KMS-11 (cell line): Measurements from ENCODE around the gene FAM228B.

Experiments
- H2AFZ ChIP-seq: fragments of 200-600 bp; sonication (generic); 2 replicates; pipeline ENCODE4 v1.6.1; 2016; ENCODE audit warnings: antibody characterized with exemption, mixed run types, low read depth
- H3K27ac ChIP-seq: fragments of 200-600 bp; sonication (generic); 2 replicates; pipeline ENCODE4 v1.6.1; 2016; ENCODE audit warnings: mild to moderate bottlenecking, mixed run types
- H3K27me3 ChIP-seq: fragments of 200-600 bp; sonication (generic); 2 replicates; pipeline ENCODE4 v1.6.1; 2017; ENCODE audit warnings: mild to moderate bottlenecking, low read depth, mixed run types, moderate library complexity; ENCODE audit not compliant: insufficient read depth
- H3K36me3 ChIP-seq: fragments of 200-600 bp; sonication (generic); 2 replicates; pipeline ENCODE4 v1.6.1; 2017; ENCODE audit warnings: mild to moderate bottlenecking, mixed run types; ENCODE audit not compliant: insufficient read depth
- H3K4me1 ChIP-seq: fragments of 200-600 bp; sonication (generic); 2 replicates; pipeline ENCODE4 v1.6.1; 2016; ENCODE audit warnings: mild to moderate bottlenecking, low read depth, mixed run types; ENCODE audit not compliant: poor library complexity, severe bottlenecking
- H3K4me2 ChIP-seq: fragments of 200-600 bp; sonication (generic); 2 replicates; pipeline ENCODE4 v1.7.0; 2016; ENCODE audit warnings: mild to moderate bottlenecking, mixed run types
- H3K4me3 ChIP-seq: fragments of 200-600 bp; sonication (generic); IDR thresholded peaks from 2 replicates; pipeline ENCODE4 v1.6.1; 2017; ENCODE audit warnings: low read depth, low read length, mixed read lengths; ENCODE audit not compliant: insufficient read depth
- H3K79me2 ChIP-seq: fragments of 200-600 bp; sonication (generic); 2 replicates; pipeline ENCODE4 v1.6.1; 2016; ENCODE audit warnings: low read depth, mixed run types; ENCODE audit not compliant: insufficient read depth
- H3K9ac ChIP-seq: fragments of 200-600 bp; sonication (generic); 2 replicates; pipeline ENCODE4 v1.6.1; 2016; ENCODE audit warnings: mild to moderate bottlenecking, mixed run types
- H4K20me1 ChIP-seq: fragments of 200-600 bp; sonication (generic); 2 replicates; pipeline ENCODE4 v1.6.1; 2016; ENCODE audit warnings: mild to moderate bottlenecking, mixed run types; ENCODE audit not compliant: insufficient read depth
- CTCF ChIP-seq: fragments of 200-600 bp; sonication (generic); conservative IDR thresholded peaks from 2 replicates; pipeline ENCODE4 v1.6.1; 2017; ENCODE audit warnings: low read depth, mild to moderate bottlenecking, antibody characterized with exemption, low read length, moderate library complexity, mixed read lengths

The FAM228B gene

GRCh38 chr2:24101992-24102391 is 21.3 kb upstream of the FAM228B start:
- H3K4me3 ChIP-seq: no peak overlapping the region

GRCh38 chr2:24102677-24103076 is 20.6 kb upstream of the FAM228B start:
- TF ChIP-seq CTCF: no peak
- Histone ChIP-seq H3K36me3 (no peaks in the 10 kb centered on the region), H3K4me1 (no peaks in the 10 kb centered on the region), H3K27ac (no peak overlapping the region), H3K9ac (no peak overlapping the region), H3K79me2 (no peaks in the 10 kb centered on the region), H3K4me3 (no peak overlapping the region), H3K4me2 (no peak overlapping the region), H4K20me1 (no peaks in the 10 kb centered on the region), H3K27me3 (no peaks in the 10 kb centered on the region), H2AFZ (no peak overlapping the region)

More at GRCh38 chr2:24101992-24102391, 21.3 kb upstream of the FAM228B start:
- no peak overlapping the region for H3K27ac ChIP-seq
- no peaks in the 10 kb centered on the region for H3K27me3 ChIP-seq
- no peaks in the 10 kb centered on the region for H3K4me1 ChIP-seq
- H3K4me2 ChIP-seq: no peak overlapping the region
- H3K36me3 ChIP-seq: no peaks in the 10 kb centered on the region
- TF ChIP-seq CTCF: no peak
- no peaks in the 10 kb centered on the region for H4K20me1 ChIP-seq
- H3K9ac ChIP-seq: no peak overlapping the region
- no peaks in the 10 kb centered on the region for H3K79me2 ChIP-seq
- H2AFZ ChIP-seq: no peak overlapping the region

- no peak overlapping the region for H3K9ac ChIP-seq
- no peaks in the 10 kb centered on the region for H3K4me1 ChIP-seq
- no peaks in the 10 kb centered on the region for H4K20me1 ChIP-seq
- no peak overlapping the region for H3K27ac ChIP-seq
- H3K36me3 ChIP-seq: no peaks in the 10 kb centered on the region
- no peak overlapping the region for H3K4me3 ChIP-seq
- H3K79me2 ChIP-seq: no peaks in the 10 kb centered on the region
- H3K27me3 ChIP-seq: no peaks in the 10 kb centered on the region
- no peak overlapping the region for H3K4me2 ChIP-seq
- no peak overlapping the region for H2AFZ ChIP-seq
- TF ChIP-seq CTCF: no peak
Measured at GRCh38 chr2:24104110-24104650, 19.1 kb upstream of the FAM228B start.

GRCh38 chr2:24104906-24105305 is 18.4 kb upstream of the FAM228B start:
- no peaks in the 10 kb centered on the region for H3K4me1 ChIP-seq
- no peak overlapping the region for H2AFZ ChIP-seq
- H4K20me1 ChIP-seq: no peaks in the 10 kb centered on the region
- H3K27ac ChIP-seq: no peak overlapping the region
- H3K79me2 ChIP-seq: no peaks in the 10 kb centered on the region
- no peak overlapping the region for H3K4me3 ChIP-seq
- no peaks in the 10 kb centered on the region for H3K27me3 ChIP-seq
- no peak for TF ChIP-seq CTCF
- no peaks in the 10 kb centered on the region for H3K36me3 ChIP-seq
- no peak overlapping the region for H3K9ac ChIP-seq
- H3K4me2 ChIP-seq: no peak overlapping the region

GRCh38 chr2:24105816-24106215 is 17.5 kb upstream of the FAM228B start:
- no peaks in the 10 kb centered on the region for H3K4me1 ChIP-seq
- no peaks in the 10 kb centered on the region for H3K36me3 ChIP-seq
- H3K27me3 ChIP-seq: no peaks in the 10 kb centered on the region
- TF ChIP-seq CTCF: no peak
- no peak overlapping the region for H2AFZ ChIP-seq
- H3K4me3 ChIP-seq: no peak overlapping the region
- H3K4me2 ChIP-seq: no peak overlapping the region
- H3K79me2 ChIP-seq: no peaks in the 10 kb centered on the region
- H4K20me1 ChIP-seq: no peaks in the 10 kb centered on the region
- H3K9ac ChIP-seq: no peak overlapping the region
- H3K27ac ChIP-seq: no peak overlapping the region
